Hepatocyte (in vitro differentiated cells): ENCODE data around the gene ABCB10.

Experiments used
- CTCF ChIP-seq: fragments of 200-600 bp; sonication (generic); IDR thresholded peaks from 2 replicates; pipeline ENCODE4 v1.5.1; 2016; ENCODE audit warnings: antibody characterized with exemption, mild to moderate bottlenecking; ENCODE audit not compliant: poor library complexity
- EZH2phosphoT487 ChIP-seq: fragments of 200-600 bp; sonication (generic); IDR thresholded peaks from one replicate; pipeline ENCODE4 v1.6.1; 2018; ENCODE audit warnings: antibody characterized with exemption, mild to moderate bottlenecking, low read depth, moderate library complexity; ENCODE audit not compliant: unreplicated experiment, severe bottlenecking

GRCh38 chr1:229529639-229530038, 28.9 kb downstream of the ABCB10 start:
- TF ChIP-seq CTCF (no peak), EZH2phosphoT487 (no peak)
